ENCODE results near the gene C1orf174.

DNA sequence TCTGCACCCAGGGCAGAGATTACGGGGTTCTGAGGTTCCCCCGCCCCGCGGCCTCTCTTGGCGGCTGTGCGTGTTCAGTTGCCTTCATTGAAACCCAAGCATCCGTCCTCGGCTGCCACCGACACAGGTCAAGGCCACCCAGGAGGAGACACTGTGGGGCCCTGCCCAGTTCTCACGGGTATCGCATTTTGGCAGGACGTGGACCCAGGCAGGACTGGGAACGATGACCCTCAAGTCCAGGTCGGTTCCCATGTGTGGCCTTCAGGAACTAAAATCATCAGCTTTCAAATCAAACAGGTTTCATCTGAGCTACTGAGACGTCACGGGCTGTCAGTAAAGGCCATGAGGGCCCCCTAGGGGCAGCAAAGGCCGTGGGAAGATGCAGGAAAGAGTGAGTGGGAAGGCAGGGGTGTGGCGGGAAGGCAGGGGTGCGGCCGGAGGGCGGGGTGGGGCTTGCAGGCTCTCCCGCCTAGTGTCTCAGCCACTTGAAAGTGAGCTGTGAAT lies 7.0 kb upstream of the C1orf174 start:
- TF ChIP-seq, protein P1, sequence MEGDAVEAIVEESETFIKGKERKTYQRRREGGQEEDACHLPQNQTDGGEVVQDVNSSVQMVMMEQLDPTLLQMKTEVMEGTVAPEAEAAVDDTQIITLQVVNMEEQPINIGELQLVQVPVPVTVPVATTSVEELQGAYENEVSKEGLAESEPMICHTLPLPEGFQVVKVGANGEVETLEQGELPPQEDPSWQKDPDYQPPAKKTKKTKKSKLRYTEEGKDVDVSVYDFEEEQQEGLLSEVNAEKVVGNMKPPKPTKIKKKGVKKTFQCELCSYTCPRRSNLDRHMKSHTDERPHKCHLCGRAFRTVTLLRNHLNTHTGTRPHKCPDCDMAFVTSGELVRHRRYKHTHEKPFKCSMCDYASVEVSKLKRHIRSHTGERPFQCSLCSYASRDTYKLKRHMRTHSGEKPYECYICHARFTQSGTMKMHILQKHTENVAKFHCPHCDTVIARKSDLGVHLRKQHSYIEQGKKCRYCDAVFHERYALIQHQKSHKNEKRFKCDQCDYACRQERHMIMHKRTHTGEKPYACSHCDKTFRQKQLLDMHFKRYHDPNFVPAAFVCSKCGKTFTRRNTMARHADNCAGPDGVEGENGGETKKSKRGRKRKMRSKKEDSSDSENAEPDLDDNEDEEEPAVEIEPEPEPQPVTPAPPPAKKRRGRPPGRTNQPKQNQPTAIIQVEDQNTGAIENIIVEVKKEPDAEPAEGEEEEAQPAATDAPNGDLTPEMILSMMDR (IDR thresholded peaks at IDR 0.05; ENCODE audit: insufficient read depth, low read length), result no peak
- no peak for TF ChIP-seq SPI1 (IDR thresholded peaks at IDR 0.05; ENCODE audit: borderline replicate concordance, low read depth)
- TF ChIP-seq POLR2AphosphoS5 (IDR thresholded peaks at IDR 0.05; ENCODE audit: low read depth), result no peak
